ENCODE data around the gene BBS5.

Gene BBS5

GRCh38 chr2:169469952-169470572 lies 9.2 kb upstream of the BBS5 start:
- no peak for TF ChIP-seq ZNF274 (IDR thresholded peaks at IDR 0.05; ENCODE audit: low read depth, low read length)
- no peak overlapping the region for H3K4me3 ChIP-seq (ENCODE audit: low read length)

- TF ChIP-seq ZNF274 (IDR thresholded peaks at IDR 0.05; ENCODE audit: low read depth, low read length): no peak
- no peak overlapping the region for H3K4me3 ChIP-seq (ENCODE audit: low read length)
Observed at GRCh38 chr2:169472249-169472648, 7.0 kb upstream of the BBS5 start.

GRCh38 chr2:169476459-169476858 lies 2.8 kb upstream of the BBS5 start:
- TF ChIP-seq ZNF274 (IDR thresholded peaks at IDR 0.05; ENCODE audit: low read depth, low read length): no peak
- H3K4me3 ChIP-seq (ENCODE audit: low read length): no peak overlapping the region

GRCh38 chr2:169478339-169478738 lies 955 bp upstream of the BBS5 start:
- no peak overlapping the region for H3K4me3 ChIP-seq (ENCODE audit: low read length)
- no peak for TF ChIP-seq ZNF274 (IDR thresholded peaks at IDR 0.05; ENCODE audit: low read depth, low read length)

- H3K4me3 ChIP-seq (ENCODE audit: low read length): peak overlapping the region; percentile 75; the same call in 1 of the 2 replicates
- TF ChIP-seq ZNF274 (IDR thresholded peaks at IDR 0.05; ENCODE audit: low read depth, low read length): no peak
Observed at GRCh38 chr2:169478745-169479256, 493 bp upstream of the BBS5 start.

GRCh38 chr2:169480079-169480465 lies 778 bp downstream of the BBS5 start:
- peak overlapping the region; percentile 75 for H3K4me3 ChIP-seq (ENCODE audit: low read length)
- TF ChIP-seq ZNF274 (IDR thresholded peaks at IDR 0.05; ENCODE audit: low read depth, low read length): no peak

- TF ChIP-seq ZNF274 (IDR thresholded peaks at IDR 0.05; ENCODE audit: low read depth, low read length): no peak
Observed at GRCh38 chr2:169485650-169486138, 6.4 kb downstream of the BBS5 start.

GRCh38 chr2:169486487-169486886 lies 7.2 kb downstream of the BBS5 start:
- H3K4me3 ChIP-seq (ENCODE audit: low read length): no peak overlapping the region
- no peak for TF ChIP-seq ZNF274 (IDR thresholded peaks at IDR 0.05; ENCODE audit: low read depth, low read length)

More at GRCh38 chr2:169485650-169486138, 6.4 kb downstream of the BBS5 start:
- H3K4me3 ChIP-seq (ENCODE audit: low read length): no peak overlapping the region

GRCh38 chr2:169490834-169491233 lies 11.5 kb downstream of the BBS5 start:
- no peak for TF ChIP-seq ZNF274 (IDR thresholded peaks at IDR 0.05; ENCODE audit: low read depth, low read length)
- H3K4me3 ChIP-seq (ENCODE audit: low read length): no peak overlapping the region

GRCh38 chr2:169491378-169491777 lies 12.1 kb downstream of the BBS5 start:
- H3K4me3 ChIP-seq (ENCODE audit: low read length): no peak overlapping the region
- TF ChIP-seq ZNF274 (IDR thresholded peaks at IDR 0.05; ENCODE audit: low read depth, low read length): no peak

- no peak for TF ChIP-seq ZNF274 (IDR thresholded peaks at IDR 0.05; ENCODE audit: low read depth, low read length)
Observed at GRCh38 chr2:169493360-169493759, 14.1 kb downstream of the BBS5 start.

GRCh38 chr2:169495310-169495928 lies 16.1 kb downstream of the BBS5 start:
- H3K4me3 ChIP-seq (ENCODE audit: low read length): no peak overlapping the region
- no peak for TF ChIP-seq ZNF274 (IDR thresholded peaks at IDR 0.05; ENCODE audit: low read depth, low read length)

More at GRCh38 chr2:169493360-169493759, 14.1 kb downstream of the BBS5 start:
- H3K4me3 ChIP-seq (ENCODE audit: low read length): no peak overlapping the region

GRCh38 chr2:169504651-169505050 lies 25.4 kb downstream of the BBS5 start:
- no peak for TF ChIP-seq ZNF274 (IDR thresholded peaks at IDR 0.05; ENCODE audit: low read depth, low read length)

GRCh38 chr2:169507698-169508097 lies 28.4 kb downstream of the BBS5 start:
- no peak for TF ChIP-seq ZNF274 (IDR thresholded peaks at IDR 0.05; ENCODE audit: low read depth, low read length)
- H3K4me3 ChIP-seq (ENCODE audit: low read length): no peak overlapping the region

More at GRCh38 chr2:169504651-169505050, 25.4 kb downstream of the BBS5 start:
- no peak overlapping the region for H3K4me3 ChIP-seq (ENCODE audit: low read length)

- no peak for TF ChIP-seq ZNF274 (IDR thresholded peaks at IDR 0.05; ENCODE audit: low read depth, low read length)
- no peak within 1 kb of the TSS for H3K4me3 ChIP-seq (ENCODE audit: low read length)
Observed at GRCh38 chr2:169509298-169509885, 30.1 kb downstream of the BBS5 start, which contains the start of gene KLHL41. Gene KLHL41 (plus strand): TSS chr2:169509702. CDS start chr2:169509779, 77 bp downstream.

All from GM08714 (cell line).